ENCODE data around the gene LFNG. TPM values are rescaled to one million over a fixed set of nuclear protein-coding genes. Genes with fewer than 3 reads are reported as not detected.

The LFNG gene
- total and polyA plus RNA-seq, 5 donors = 3.6 to 6.6 (median 5.2) TPM

- Histone ChIP-seq H3K27me3 (ENCODE audit: control insufficient read depth, insufficient read depth) (no peaks in the 10 kb centered on the region), H3K9me3 (ENCODE audit: control insufficient read depth, low read length) (no peaks in the 10 kb centered on the region), H3K27ac (ENCODE audit: low read length) (no peak overlapping the region), H3K4me1 (ENCODE audit: control insufficient read depth, insufficient read depth, low read length) (no peaks in the 10 kb centered on the region), H3K4me3 (ENCODE audit: low read length) (no peak overlapping the region)
- 66% methylated on average over 25 of the region's 25 CpGs for WGBS
- ATAC-seq (no peak), DNase-seq (peak in 2 of 3 donors; percentile 34 to 37)
- intact Hi-C loops (cut with DNase I) = no loop called here
These were observed 16.3 kb upstream of the LFNG start for GRCh38 chr7:2503056-2503941.

GRCh38 chr7:2504128-2504888, 15.3 kb upstream of the LFNG start:
- WGBS = 91% methylated on average over 21 of the region's 21 CpGs
- intact Hi-C loops (cut with DNase I) = no loop called here
- ATAC-seq = no peak

GRCh38 chr7:2504889-2505375, 14.6 kb upstream of the LFNG start:
- DNase-seq = peak in 1 of 3 donors; percentile 45
- no peaks in the 10 kb centered on the region for H3K9me3 ChIP-seq (ENCODE audit: control insufficient read depth, low read length)
- no peaks in the 10 kb centered on the region for H3K4me1 ChIP-seq (ENCODE audit: control insufficient read depth, insufficient read depth, low read length)
- intact Hi-C loops (cut with DNase I) = no loop called here
- 95% methylated on average over 19 of the region's 19 CpGs for WGBS
- H3K4me3 ChIP-seq (ENCODE audit: low read length) = no peak overlapping the region
- H3K27ac ChIP-seq (ENCODE audit: low read length) = no peak overlapping the region
- no peaks in the 10 kb centered on the region for H3K27me3 ChIP-seq (ENCODE audit: control insufficient read depth, insufficient read depth)
- no peak for ATAC-seq

More at GRCh38 chr7:2504128-2504888, 15.3 kb upstream of the LFNG start:
- no peaks in the 10 kb centered on the region for H3K9me3 ChIP-seq (ENCODE audit: control insufficient read depth, low read length)
- H3K27ac ChIP-seq (ENCODE audit: low read length) = no peak overlapping the region
- no peaks in the 10 kb centered on the region for H3K4me1 ChIP-seq (ENCODE audit: control insufficient read depth, insufficient read depth, low read length)
- peak in 2 of 3 donors; percentile 48 to 49 for DNase-seq
- H3K4me3 ChIP-seq (ENCODE audit: low read length) = no peak overlapping the region
- no peaks in the 10 kb centered on the region for H3K27me3 ChIP-seq (ENCODE audit: control insufficient read depth, insufficient read depth)

- DNase-seq (peak in 1 of 3 donors; percentile 51), ATAC-seq (no peak)
- H3K4me3 ChIP-seq (ENCODE audit: low read length) = no peak overlapping the region
- no peaks in the 10 kb centered on the region for H3K27me3 ChIP-seq (ENCODE audit: control insufficient read depth, insufficient read depth)
- H3K27ac ChIP-seq (ENCODE audit: low read length) = no peak overlapping the region
- WGBS = 93% methylated on average over 14 of the region's 14 CpGs
- intact Hi-C loops (cut with DNase I) = no loop called here
- H3K9me3 ChIP-seq (ENCODE audit: control insufficient read depth, low read length) = no peaks in the 10 kb centered on the region
- no peaks in the 10 kb centered on the region for H3K4me1 ChIP-seq (ENCODE audit: control insufficient read depth, insufficient read depth, low read length)
These were observed 14.2 kb upstream of the LFNG start for GRCh38 chr7:2505401-2505800.

GRCh38 chr7:2507208-2507916, 12.2 kb upstream of the LFNG start:
- intact Hi-C loops (cut with DNase I) = no loop called here
- Histone ChIP-seq H3K4me1 (ENCODE audit: control insufficient read depth, insufficient read depth, low read length) (no peaks in the 10 kb centered on the region), H3K27me3 (ENCODE audit: control insufficient read depth, insufficient read depth) (no peaks in the 10 kb centered on the region), H3K9me3 (ENCODE audit: control insufficient read depth, low read length) (no peaks in the 10 kb centered on the region), H3K27ac (ENCODE audit: low read length) (no peak overlapping the region), H3K4me3 (ENCODE audit: low read length) (no peak overlapping the region)
- WGBS = 75% methylated on average over 26 of the region's 26 CpGs
- ATAC-seq = no peak
- DNase-seq = peak in 1 of 3 donors; percentile 47

- Histone ChIP-seq H3K27me3 (ENCODE audit: control insufficient read depth, insufficient read depth) (no peaks in the 10 kb centered on the region), H3K9me3 (ENCODE audit: control insufficient read depth, low read length) (no peaks in the 10 kb centered on the region), H3K4me1 (ENCODE audit: control insufficient read depth, insufficient read depth, low read length) (no peaks in the 10 kb centered on the region), H3K4me3 (ENCODE audit: low read length) (no peak overlapping the region), H3K27ac (ENCODE audit: low read length) (no peak overlapping the region)
- no peak for DNase-seq
- WGBS = 69% methylated on average over 6 of the region's 6 CpGs
- intact Hi-C loops (cut with DNase I) = no loop called here
- no peak for ATAC-seq
These were observed 11.7 kb upstream of the LFNG start for GRCh38 chr7:2507917-2508306.

- Histone ChIP-seq H3K4me1 (ENCODE audit: control insufficient read depth, insufficient read depth, low read length) (no peaks in the 10 kb centered on the region), H3K4me3 (ENCODE audit: low read length) (no peak overlapping the region), H3K27me3 (ENCODE audit: control insufficient read depth, insufficient read depth) (no peaks in the 10 kb centered on the region), H3K9me3 (ENCODE audit: control insufficient read depth, low read length) (no peaks in the 10 kb centered on the region), H3K27ac (ENCODE audit: low read length) (peak overlapping the region; percentile 7)
- WGBS = 44% methylated on average over 43 of the region's 43 CpGs
- ATAC-seq (peak; percentile 42 to 53), DNase-seq (peak; percentile 65 to 92 (median 86))
- intact Hi-C loops (cut with DNase I) = no loop called here
These were observed 11.0 kb upstream of the LFNG start for GRCh38 chr7:2508327-2509215.

- Histone ChIP-seq H3K27ac (ENCODE audit: low read length) (no peak overlapping the region), H3K4me1 (ENCODE audit: control insufficient read depth, insufficient read depth, low read length) (no peaks in the 10 kb centered on the region), H3K27me3 (ENCODE audit: control insufficient read depth, insufficient read depth) (no peaks in the 10 kb centered on the region), H3K4me3 (ENCODE audit: low read length) (no peak overlapping the region), H3K9me3 (ENCODE audit: control insufficient read depth, low read length) (no peaks in the 10 kb centered on the region)
- no peak for ATAC-seq
- DNase-seq = peak in 2 of 3 donors; percentile 42 to 43
- 81% methylated on average over 23 of the region's 23 CpGs for WGBS
- intact Hi-C loops (cut with DNase I) = no loop called here
These were observed 10.2 kb upstream of the LFNG start for GRCh38 chr7:2509298-2509906.

- Histone ChIP-seq H3K4me3 (ENCODE audit: low read length) (no peak overlapping the region), H3K9me3 (ENCODE audit: control insufficient read depth, low read length) (no peaks in the 10 kb centered on the region), H3K4me1 (ENCODE audit: control insufficient read depth, insufficient read depth, low read length) (no peaks in the 10 kb centered on the region), H3K27ac (ENCODE audit: low read length) (no peak overlapping the region), H3K27me3 (ENCODE audit: control insufficient read depth, insufficient read depth) (no peaks in the 10 kb centered on the region)
- intact Hi-C loops (cut with DNase I) = no loop called here
- ATAC-seq (no peak), DNase-seq (peak in 2 of 3 donors; percentile 41 to 61)
- WGBS = 88% methylated on average over 13 of the region's 13 CpGs
These were observed 9.3 kb upstream of the LFNG start for GRCh38 chr7:2510130-2510776.

Data from right cardiac atrium (tissue), 5 donors.